PFSK-1 (cell line): Measurements from ENCODE around the gene FRK.

ENCODE experiments used
- FOXP2 ChIP-seq: optimal IDR thresholded peaks from 2 replicates; pipeline ENCODE3; 2011; ENCODE audit warnings: borderline replicate concordance, control low read depth, inconsistent platforms; ENCODE audit not compliant: insufficient read depth; ENCODE audit errors: extremely low read length, extremely low read depth
- POLR2AphosphoS5 ChIP-seq: IDR thresholded peaks from 2 replicates; pipeline ENCODE4 v1.6.1; 2012; ENCODE audit warnings: low read depth, mild to moderate bottlenecking, control low read depth, low read length, moderate library complexity
- REST ChIP-seq, 2 experiments: IDR thresholded peaks; 2 replicates each; pipeline versions ENCODE4 v1.6.1 to v1.8.0; 2011 to 2012; ENCODE audit warnings: low read depth in 2 of 2, low read length in 2 of 2, control low read depth in 1 of 2, inconsistent platforms in 1 of 2, mild to moderate bottlenecking in 1 of 2, moderate library complexity in 1 of 2; ENCODE audit not compliant: insufficient read depth in 1 of 2
- TAF1 ChIP-seq: IDR thresholded peaks from 2 replicates; pipeline ENCODE4 v1.6.1; 2012; ENCODE audit warnings: low read length, control low read depth, borderline replicate concordance; ENCODE audit not compliant: insufficient read depth

- no peak for TF ChIP-seq POLR2AphosphoS5
- TF ChIP-seq TAF1: no peak
- TF ChIP-seq REST (IDR thresholded peaks at IDR 0.05; ENCODE audit: insufficient read depth in 1 of 2, low read depth in 2 of 2, low read length in 2 of 2): no peak
- no peak for TF ChIP-seq FOXP2
Observed at GRCh38 chr6:116020738-116021137, 40.0 kb downstream of the FRK start.
